ENCODE data around the gene ZBTB2.

The ZBTB2 gene

GRCh38 chr6:151353795-151354194 is 37.6 kb downstream of the ZBTB2 start:
- Histone ChIP-seq H3K27me3 (replicated peaks) (no peaks in the 10 kb centered on the region), H3K36me3 (replicated peaks) (peaks cover 84% of the 10 kb centered on the region), H3K4me3 (ENCODE audit: low read depth, low read length) (no peak overlapping the region), H3K27ac (no peak overlapping the region)
- DNase-seq: no peak
- in situ Hi-C loops (cut with HindIII; ENCODE audit: low pct_ligation_motif_present, low sequenced_read_pairs): loop anchor here (25.0 kb wide), 1 partner anchor 466 kb away; no protein-coding TSS in a partner anchor
- TF ChIP-seq, protein P1, sequence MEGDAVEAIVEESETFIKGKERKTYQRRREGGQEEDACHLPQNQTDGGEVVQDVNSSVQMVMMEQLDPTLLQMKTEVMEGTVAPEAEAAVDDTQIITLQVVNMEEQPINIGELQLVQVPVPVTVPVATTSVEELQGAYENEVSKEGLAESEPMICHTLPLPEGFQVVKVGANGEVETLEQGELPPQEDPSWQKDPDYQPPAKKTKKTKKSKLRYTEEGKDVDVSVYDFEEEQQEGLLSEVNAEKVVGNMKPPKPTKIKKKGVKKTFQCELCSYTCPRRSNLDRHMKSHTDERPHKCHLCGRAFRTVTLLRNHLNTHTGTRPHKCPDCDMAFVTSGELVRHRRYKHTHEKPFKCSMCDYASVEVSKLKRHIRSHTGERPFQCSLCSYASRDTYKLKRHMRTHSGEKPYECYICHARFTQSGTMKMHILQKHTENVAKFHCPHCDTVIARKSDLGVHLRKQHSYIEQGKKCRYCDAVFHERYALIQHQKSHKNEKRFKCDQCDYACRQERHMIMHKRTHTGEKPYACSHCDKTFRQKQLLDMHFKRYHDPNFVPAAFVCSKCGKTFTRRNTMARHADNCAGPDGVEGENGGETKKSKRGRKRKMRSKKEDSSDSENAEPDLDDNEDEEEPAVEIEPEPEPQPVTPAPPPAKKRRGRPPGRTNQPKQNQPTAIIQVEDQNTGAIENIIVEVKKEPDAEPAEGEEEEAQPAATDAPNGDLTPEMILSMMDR (IDR thresholded peaks at IDR 0.05; ENCODE audit: low read depth, low read length, missing control alignments): no peak

GRCh38 chr6:151352410-151353396 is 38.7 kb downstream of the ZBTB2 start:
- in situ Hi-C loops (cut with HindIII; ENCODE audit: low pct_ligation_motif_present, low sequenced_read_pairs): loop anchor here (25.0 kb wide), 1 partner anchor 465 kb away; no protein-coding TSS in a partner anchor
- Histone ChIP-seq H3K27me3 (replicated peaks) (no peaks in the 10 kb centered on the region), H3K4me3 (ENCODE audit: low read depth, low read length) (no peak overlapping the region), H3K27ac (no peak overlapping the region), H3K36me3 (replicated peaks) (peaks cover 81% of the 10 kb centered on the region)
- DNase-seq: no peak
- TF ChIP-seq, protein P1 (IDR thresholded peaks at IDR 0.05; ENCODE audit: low read depth, low read length, missing control alignments): no peak

DNA sequence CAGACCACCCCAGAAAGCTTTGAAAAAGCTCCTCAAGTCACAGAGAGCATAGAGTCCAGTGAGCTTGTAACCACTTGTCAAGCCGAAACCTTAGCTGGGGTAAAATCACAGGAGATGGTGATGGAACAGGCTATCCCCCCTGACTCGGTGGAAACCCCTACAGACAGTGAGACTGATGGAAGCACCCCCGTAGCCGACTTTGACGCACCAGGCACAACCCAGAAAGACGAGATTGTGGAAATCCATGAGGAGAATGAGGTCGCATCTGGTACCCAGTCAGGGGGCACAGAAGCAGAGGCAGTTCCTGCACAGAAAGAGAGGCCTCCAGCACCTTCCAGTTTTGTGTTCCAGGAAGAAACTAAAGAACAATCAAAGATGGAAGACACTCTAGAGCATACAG is 39.6 kb downstream of the ZBTB2 start:
- no peak overlapping the region for H3K4me3 ChIP-seq (ENCODE audit: low read depth, low read length)
- H3K27ac ChIP-seq: no peak overlapping the region
- in situ Hi-C loops (cut with HindIII; ENCODE audit: low pct_ligation_motif_present, low sequenced_read_pairs): loop anchor here (25.0 kb wide), 1 partner anchor 464 kb away; no protein-coding TSS in a partner anchor
- no peak for DNase-seq
- no peaks in the 10 kb centered on the region for H3K27me3 ChIP-seq (replicated peaks)
- H3K36me3 ChIP-seq (replicated peaks): peaks cover 86% of the 10 kb centered on the region
- TF ChIP-seq, protein P1 (IDR thresholded peaks at IDR 0.05; ENCODE audit: low read depth, low read length, missing control alignments): no peak

GRCh38 chr6:151351146-151351700 is 40.1 kb downstream of the ZBTB2 start:
- no peak for DNase-seq
- Histone ChIP-seq H3K36me3 (replicated peaks) (peaks cover 86% of the 10 kb centered on the region), H3K4me3 (ENCODE audit: low read depth, low read length) (no peak overlapping the region), H3K27ac (no peak overlapping the region), H3K27me3 (replicated peaks) (no peaks in the 10 kb centered on the region)
- TF ChIP-seq, protein P1 (IDR thresholded peaks at IDR 0.05; ENCODE audit: low read depth, low read length, missing control alignments): no peak
- in situ Hi-C loops (cut with HindIII; ENCODE audit: low pct_ligation_motif_present, low sequenced_read_pairs): loop anchor here (25.0 kb wide), 1 partner anchor 464 kb away; no protein-coding TSS in a partner anchor

GRCh38 chr6:151350442-151351145 is 40.8 kb downstream of the ZBTB2 start:
- Histone ChIP-seq H3K4me3 (ENCODE audit: low read depth, low read length) (no peak overlapping the region), H3K27ac (no peak overlapping the region), H3K36me3 (replicated peaks) (peaks cover 81% of the 10 kb centered on the region), H3K27me3 (replicated peaks) (no peaks in the 10 kb centered on the region)
- in situ Hi-C loops (cut with HindIII; ENCODE audit: low pct_ligation_motif_present, low sequenced_read_pairs): loop anchor here (25.0 kb wide), 1 partner anchor 463 kb away; no protein-coding TSS in a partner anchor
- DNase-seq: no peak
- TF ChIP-seq, protein P1 (IDR thresholded peaks at IDR 0.05; ENCODE audit: low read depth, low read length, missing control alignments): no peak

Data from brain microvascular endothelial cell (primary cell).